AG09309 (cell line): Measurements from ENCODE around the gene AP1S3.

ENCODE experiments used
- DNase-seq: peaks from one replicate; pipeline ENCODE4 v3.0.0-alpha.2; 2010; ENCODE audit warnings: low read depth
- H3K4me3 ChIP-seq: 2 replicates; pipeline ENCODE4 v1.5.1; 2011; ENCODE audit warnings: mild to moderate bottlenecking, low read depth, low read length, moderate library complexity; ENCODE audit not compliant: control insufficient read depth
- CTCF ChIP-seq: IDR thresholded peaks from 2 replicates; pipeline ENCODE4 v1.5.1; 2011; ENCODE audit warnings: mild to moderate bottlenecking, low read depth, low read length, inconsistent platforms; ENCODE audit not compliant: insufficient read depth, control insufficient read depth; ENCODE audit errors: missing control alignments

Gene AP1S3

GRCh38 chr2:223835701-223836532 lies 1.5 kb downstream of the AP1S3 start:
- no peak overlapping the region for H3K4me3 ChIP-seq
- no peak for DNase-seq

GRCh38 chr2:223834431-223834830 lies 3.0 kb downstream of the AP1S3 start:
- H3K4me3 ChIP-seq, result no peak overlapping the region
- TF ChIP-seq CTCF, result no peak
- DNase-seq, result no peak

More at GRCh38 chr2:223835701-223836532, 1.5 kb downstream of the AP1S3 start:
- no peak for TF ChIP-seq CTCF

DNA sequence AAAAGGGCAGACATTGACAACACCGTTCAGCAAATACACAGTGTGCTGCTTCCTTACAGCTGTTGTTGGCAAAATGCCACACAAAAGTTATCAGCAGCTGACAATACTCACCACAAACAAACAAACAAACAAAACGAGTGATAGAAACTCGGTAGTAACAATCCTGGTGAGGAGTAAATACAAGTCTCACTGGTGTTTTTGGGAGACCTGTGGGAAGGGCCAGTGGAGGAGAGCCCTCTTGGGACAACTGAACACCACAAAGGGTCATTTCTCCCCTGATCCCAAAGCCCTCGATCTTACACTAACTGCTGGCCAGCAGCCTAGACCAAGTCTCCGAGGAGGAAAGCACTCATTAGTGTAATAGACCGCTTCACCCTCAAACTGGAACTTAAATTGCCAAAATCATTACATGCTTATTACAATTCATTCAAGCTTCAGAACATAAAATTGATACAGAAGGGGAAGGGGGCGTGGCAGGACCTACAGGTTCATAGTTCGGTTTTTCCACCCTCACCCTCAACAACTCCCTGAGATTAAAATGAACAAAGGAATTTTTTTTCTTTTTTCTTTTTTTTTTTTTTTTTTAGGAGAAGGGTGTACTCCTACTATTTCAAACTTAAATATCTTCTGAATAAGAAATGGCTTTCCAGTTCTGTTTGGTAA lies 5.0 kb downstream of the AP1S3 start:
- no peak for TF ChIP-seq CTCF
- H3K4me3 ChIP-seq, result no peak overlapping the region

DNA sequence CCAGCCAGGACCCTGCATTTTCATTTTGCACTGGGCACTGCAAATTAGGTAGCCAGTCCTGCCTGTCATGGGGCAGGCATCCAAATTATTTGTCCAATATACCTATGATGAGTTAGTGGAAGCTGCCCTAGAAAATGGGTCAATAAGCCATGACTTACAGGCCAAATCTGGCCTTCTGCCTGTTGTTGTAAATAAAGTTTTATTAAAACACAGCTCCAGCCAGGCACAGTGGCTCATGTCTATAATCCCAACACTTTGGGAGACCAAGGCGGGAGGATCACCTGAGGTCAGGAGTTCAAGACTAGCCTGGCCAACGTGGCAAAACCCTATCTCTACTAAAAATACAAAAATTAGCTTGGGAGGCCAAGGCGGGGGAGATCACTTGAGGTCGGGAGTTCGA lies 8.3 kb downstream of the AP1S3 start:
- no peak for TF ChIP-seq CTCF
- no peak overlapping the region for H3K4me3 ChIP-seq
- DNase-seq, result no peak

More for the DNA sequence above, 5.0 kb downstream of the AP1S3 start:
- DNase-seq, result no peak

- H3K4me3 ChIP-seq, result no peak overlapping the region
- DNase-seq, result no peak
- no peak for TF ChIP-seq CTCF
These were observed 9.1 kb downstream of the AP1S3 start for GRCh38 chr2:223828314-223828713.

- no peak for TF ChIP-seq CTCF
- no peak overlapping the region for H3K4me3 ChIP-seq
- DNase-seq, result no peak
These were observed 10.4 kb downstream of the AP1S3 start for GRCh38 chr2:223826995-223827394.

DNA sequence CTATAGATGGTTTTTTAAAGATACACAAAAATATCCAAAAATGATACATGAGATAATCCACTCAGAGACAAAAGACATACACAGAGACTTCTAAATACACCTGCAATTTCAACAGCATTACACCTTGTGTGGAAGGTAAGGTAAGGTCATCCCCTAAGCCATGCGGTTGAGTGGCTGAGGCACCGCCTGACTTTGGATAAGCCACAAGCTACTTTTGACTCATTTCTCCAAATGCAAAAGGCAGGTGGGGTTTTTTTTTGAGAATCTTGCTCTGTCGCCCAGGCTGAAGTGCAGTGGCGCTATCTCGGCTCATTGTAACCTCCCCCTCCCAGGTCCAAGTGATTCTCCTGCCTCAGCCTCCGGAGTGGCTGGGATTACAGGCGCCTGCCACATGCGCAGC lies 13.1 kb downstream of the AP1S3 start:
- no peak for DNase-seq
- H3K4me3 ChIP-seq, result no peak overlapping the region
- no peak for TF ChIP-seq CTCF
